B cell (primary cell): Measurements from ENCODE around the gene FEM1B. TPM values are rescaled to one million over a fixed set of nuclear protein-coding genes. Genes with fewer than 3 reads are reported as not detected.

Experiments
- ATAC-seq: fragments of 200-7000 bp; cut with Tn5 transposase; one replicate; pipeline ENCODE4 v1.10.0; 2021; ENCODE audit warnings: low read depth, mild to moderate bottlenecking, moderate number of reproducible peaks, moderate library complexity
- CTCF ChIA-PET: fragments of 350-600 bp; sonication (Branson Sonifier 250); formaldehyde crosslinking; loops from one replicate; lab custom pipeline; 2021; ENCODE audit warnings: antibody characterized with exemption, inconsistent platforms; lab: Charles Lee
- POLR2A ChIA-PET: fragments of 350-600 bp; sonication (Branson Sonifier 250); formaldehyde crosslinking; loops from one replicate; lab custom pipeline; 2021; ENCODE audit warnings: antibody characterized with exemption; lab: Charles Lee
- DNase-seq: peaks from one replicate; pipeline ENCODE4 v3.0.0; 2013
- H2AFZ ChIP-seq: 2 replicates; pipeline ENCODE4 v1.6.1; 2012; ENCODE audit warnings: mild to moderate bottlenecking, low read depth, low read length; ENCODE audit not compliant: insufficient read depth, poor library complexity, severe bottlenecking
- H3K27ac ChIP-seq, 2 donors: 1 replicate in 1 of 2; 2 replicates in 1 of 2; pipeline ENCODE4 v1.5.1; 2012 to 2013; ENCODE audit warnings: low read length in 2 of 2, mild to moderate bottlenecking in 2 of 2, moderate library complexity in 1 of 2
- H3K27me3 ChIP-seq, 4 experiments: fragments of 200-600 bp in 1 of 4; sonication (generic) in 1 of 4; replicated peaks in 1 of 4; 1 replicate in 2 of 4; 2 replicates in 2 of 4; pipeline versions ENCODE4 v1.6.1 to v1.7.0; 2013 to 2016; ENCODE audit warnings: low read length in 3 of 4, mild to moderate bottlenecking in 2 of 4, mixed read lengths in 1 of 4, moderate library complexity in 1 of 4; ENCODE audit not compliant: insufficient read depth in 4 of 4, control insufficient read depth in 3 of 4; ENCODE audit errors: control extremely low read depth in 1 of 4
- H3K36me3 ChIP-seq, 2 experiments: replicated peaks in 1 of 2; 1 replicate in 1 of 2; 2 replicates in 1 of 2; pipeline versions ENCODE4 v1.6.1 to v1.7.1; 2013; ENCODE audit warnings: low read length in 1 of 2; ENCODE audit not compliant: insufficient read depth in 2 of 2, control insufficient read depth in 1 of 2; ENCODE audit errors: control extremely low read depth in 1 of 2, extremely low read depth in 1 of 2
- H3K4me1 ChIP-seq, 2 donors: fragments of 200-600 bp in 1 of 2; sonication (generic) in 1 of 2; 1 replicate in 1 of 2; 2 replicates in 1 of 2; pipeline versions ENCODE4 v1.5.1 to v1.6.1; 2013 to 2017; ENCODE audit warnings: low read length in 2 of 2; ENCODE audit not compliant: control insufficient read depth in 2 of 2, insufficient read depth in 2 of 2
- H3K4me2 ChIP-seq: replicated peaks from 2 replicates; pipeline ENCODE3; 2012; ENCODE audit warnings: mild to moderate bottlenecking, low read depth, low read length; ENCODE audit not compliant: poor library complexity, severe bottlenecking
- H3K4me3 ChIP-seq, 5 experiments: fragments of 200-600 bp in 1 of 5; sonication (generic) in 1 of 5; 1 replicate in 3 of 5; 2 replicates in 2 of 5; pipeline versions ENCODE4 v1.5.1 to v1.7.0; 2011 to 2016; ENCODE audit warnings: low read length in 4 of 5, mild to moderate bottlenecking in 4 of 5, low read depth in 2 of 5, control low read depth in 1 of 5, moderate library complexity in 1 of 5; ENCODE audit not compliant: insufficient read depth in 1 of 5; ENCODE audit errors: control extremely low read depth in 1 of 5, extremely low read depth in 1 of 5
- H3K79me2 ChIP-seq: fragments of 200-600 bp; sonication (generic); one replicate; pipeline ENCODE4 v1.6.0; 2016; ENCODE audit warnings: low read length; ENCODE audit not compliant: control insufficient read depth, insufficient read depth
- H3K9ac ChIP-seq: fragments of 200-600 bp; sonication (generic); 2 replicates; pipeline ENCODE4 v1.6.1; 2017; ENCODE audit warnings: mild to moderate bottlenecking, low read length, moderate library complexity
- H3K9me3 ChIP-seq, 3 donors: one replicate each; pipeline versions ENCODE4 v1.6.1 to v1.7.1; 2013; ENCODE audit warnings: low read length in 2 of 3; ENCODE audit not compliant: control insufficient read depth in 2 of 3, insufficient read depth in 1 of 3; ENCODE audit errors: control extremely low read depth in 1 of 3
- H4K20me1 ChIP-seq: 2 replicates; pipeline ENCODE4 v1.6.0; 2012; ENCODE audit warnings: mild to moderate bottlenecking, low read length; ENCODE audit not compliant: insufficient read depth, control insufficient read depth, poor library complexity, severe bottlenecking
- H3K27ac Mint-ChIP-seq: one replicate; pipeline ENCODE4 v1.8.0; 2021; ENCODE audit warnings: mixed read lengths
- H3K27me3 Mint-ChIP-seq: one replicate; pipeline ENCODE4 v1.8.0; 2021; ENCODE audit warnings: mixed read lengths
- H3K4me1 Mint-ChIP-seq: one replicate; pipeline ENCODE4 v1.8.0; 2021; ENCODE audit warnings: mixed read lengths
- H3K4me3 Mint-ChIP-seq: one replicate; pipeline ENCODE4 v1.8.0; 2021; ENCODE audit warnings: mixed read lengths
- H3K9me3 Mint-ChIP-seq: one replicate; pipeline ENCODE4 v1.8.0; 2022; ENCODE audit warnings: mixed read lengths; ENCODE audit not compliant: insufficient read depth
- CTCF ChIP-seq: fragments of 200-600 bp; IDR thresholded peaks from one replicate; pipeline ENCODE4 v1.8.0; 2022; ENCODE audit warnings: antibody characterized with exemption, mild to moderate bottlenecking
- EZH2 ChIP-seq: IDR thresholded peaks from 2 replicates; pipeline ENCODE4 v1.6.1; 2012; ENCODE audit warnings: borderline replicate concordance, low read depth, mild to moderate bottlenecking, moderate library complexity, low read length; ENCODE audit not compliant: insufficient read depth, poor library complexity, severe bottlenecking
- WGBS: methylation state at CpG from one replicate; pipeline ENCODE4 v1.1.5; 2013; ENCODE audit warnings: missing lambda C conversion rate; ENCODE audit not compliant: insufficient coverage; 5-methylcytosine and 5-hydroxymethylcytosine counted together
- intact Hi-C: fragments of 100-400 bp; cut with micrococcal nuclease; formaldehyde crosslinking; loops from one replicate; pipeline ENCODE4 v1.10.0; 2022
- polyA plus RNA-seq: library from polyadenylated mRNA; depleted of rRNA; stranded (reverse); fragments of >200 nt; gene quantifications from 2 replicates; pipeline ENCODE4 v1.2.3, GENCODE V29; 2012
- total RNA-seq, 2 donors: library from RNA; stranded (reverse); fragments of 120-200 nt in 1 of 2; gene quantifications; 1 replicate in 1 of 2; 2 replicates in 1 of 2; pipeline versions ENCODE4 v1.2.3 to v1.2.4, GENCODE V29; 2013 to 2022

Gene FEM1B
- total and polyA plus RNA-seq, 2 donors (not counting 1 experiment from before 2014, with no cell fraction given), result 13.8 to 52.4 TPM

GRCh38 chr15:68303134-68303533 is 25.6 kb downstream of the FEM1B start:
- Histone ChIP-seq H4K20me1 (no peaks in the 10 kb centered on the region), H3K4me2 (no peak overlapping the region), H3K9me3 (no peaks in the 10 kb centered on the region), H3K4me3 (no peak overlapping the region), H3K79me2 (no peaks in the 10 kb centered on the region), H3K4me1 (peaks cover 10 to 20% of the 10 kb centered on the region in 2 donors), H3K27ac (no peak overlapping the region), H3K36me3 (no peaks in the 10 kb centered on the region), H3K9ac (no peak overlapping the region), H2AFZ (no peak overlapping the region), H3K27me3 (no peaks in the 10 kb centered on the region)
- Mint-ChIP-seq H3K27me3 (peaks cover 9% of the 10 kb centered on the region), H3K27ac (no peak overlapping the region), H3K4me3 (no peak overlapping the region), H3K9me3 (no peaks in the 10 kb centered on the region), H3K4me1 (peaks cover 23% of the 10 kb centered on the region)
- ATAC-seq (no peak), DNase-seq (no peak)
- WGBS, result no CpG with 5 or more reads among the region's 2 CpGs
- CTCF ChIA-PET, result interaction anchor here (0.9 kb wide), 1 partner anchor 50 kb away, joined by 3 read pairs; no protein-coding TSS in a partner anchor
- POLR2A ChIA-PET, result no interaction called here
- intact Hi-C loops, result no loop called here
- TF ChIP-seq CTCF (no peak), EZH2 (no peak)

- Histone ChIP-seq H3K4me1 (peaks cover 10 to 13% of the 10 kb centered on the region in 2 donors), H3K4me2 (no peak overlapping the region), H3K27me3 (no peaks in the 10 kb centered on the region), H3K27ac (no peak overlapping the region), H3K4me3 (no peak overlapping the region), H3K9ac (no peak overlapping the region), H2AFZ (no peak overlapping the region), H3K79me2 (no peaks in the 10 kb centered on the region), H4K20me1 (no peaks in the 10 kb centered on the region), H3K9me3 (no peaks in the 10 kb centered on the region), H3K36me3 (no peaks in the 10 kb centered on the region)
- WGBS, result 91% methylated on average over 8 of the region's 15 CpGs
- Mint-ChIP-seq H3K4me1 (peaks cover 19% of the 10 kb centered on the region), H3K9me3 (no peaks in the 10 kb centered on the region), H3K4me3 (no peak overlapping the region), H3K27ac (no peak overlapping the region), H3K27me3 (peaks cover 9% of the 10 kb centered on the region)
- ChIA-PET POLR2A (no interaction called here), CTCF (interaction anchor here (0.9 to 3.8 kb wide), 2 partner anchors 50 to 51 kb away, joined by 3 to 35 read pairs; no protein-coding TSS in a partner anchor)
- intact Hi-C loops, result no loop called here
- DNase-seq (no peak), ATAC-seq (no peak)
- TF ChIP-seq EZH2, result no peak
- no peak for TF ChIP-seq CTCF
Observed at GRCh38 chr15:68303560-68304436, 26.3 kb downstream of the FEM1B start.
